Measurements from ENCODE around the gene COBLL1.

COBLL1 gene

GRCh38 chr2:164692958-164693357 is 148.7 kb downstream of the COBLL1 start:
- Mint-ChIP-seq H3K4me3 (no peak overlapping the region), H3K4me1 (ENCODE audit: low read depth in 2 of 2) (no peaks in the 10 kb centered on the region), H3K27ac (no peak overlapping the region), H3K36me3 (ENCODE audit: insufficient read depth) (no peaks in the 10 kb centered on the region), H3K9me3 (peaks cover 0 to 2% of the 10 kb centered on the region in 2 donors), H3K27me3 (no peaks in the 10 kb centered on the region)
- ATAC-seq (replicated peaks) (no peak), DNase-seq (no peak)

GRCh38 chr2:164692114-164692513 is 149.5 kb downstream of the COBLL1 start:
- no peak for ATAC-seq (replicated peaks)
- no peak overlapping the region for H3K27ac Mint-ChIP-seq
- peaks cover 0 to 2% of the 10 kb centered on the region in 2 donors for H3K9me3 Mint-ChIP-seq
- H3K4me3 Mint-ChIP-seq = no peak overlapping the region
- H3K27me3 Mint-ChIP-seq = no peaks in the 10 kb centered on the region
- no peak for DNase-seq
- no peaks in the 10 kb centered on the region for H3K36me3 Mint-ChIP-seq (ENCODE audit: insufficient read depth)
- no peaks in the 10 kb centered on the region for H3K4me1 Mint-ChIP-seq (ENCODE audit: low read depth in 2 of 2)

- ATAC-seq (replicated peaks) = no peak
Observed at GRCh38 chr2:164691346-164691887, 150.2 kb downstream of the COBLL1 start.

GRCh38 chr2:164690361-164690760 is 151.3 kb downstream of the COBLL1 start:
- ATAC-seq (replicated peaks) (no peak), DNase-seq (no peak)
- H3K9me3 Mint-ChIP-seq = peaks cover 0 to 2% of the 10 kb centered on the region in 2 donors
- H3K4me1 Mint-ChIP-seq (ENCODE audit: low read depth in 2 of 2) = no peaks in the 10 kb centered on the region
- H3K4me3 Mint-ChIP-seq = no peak overlapping the region
- no peaks in the 10 kb centered on the region for H3K27me3 Mint-ChIP-seq
- H3K27ac Mint-ChIP-seq = no peak overlapping the region
- no peaks in the 10 kb centered on the region for H3K36me3 Mint-ChIP-seq (ENCODE audit: insufficient read depth)

More at GRCh38 chr2:164691346-164691887, 150.2 kb downstream of the COBLL1 start:
- no peaks in the 10 kb centered on the region for H3K36me3 Mint-ChIP-seq (ENCODE audit: insufficient read depth)
- H3K27ac Mint-ChIP-seq = no peak overlapping the region
- H3K9me3 Mint-ChIP-seq = peaks cover 0 to 2% of the 10 kb centered on the region in 2 donors
- no peak overlapping the region for H3K4me3 Mint-ChIP-seq
- no peaks in the 10 kb centered on the region for H3K4me1 Mint-ChIP-seq (ENCODE audit: low read depth in 2 of 2)
- DNase-seq = no peak
- H3K27me3 Mint-ChIP-seq = no peaks in the 10 kb centered on the region

- Mint-ChIP-seq H3K4me1 (ENCODE audit: low read depth in 2 of 2) (no peaks in the 10 kb centered on the region), H3K27me3 (no peaks in the 10 kb centered on the region)
- DNase-seq = no peak
Observed at GRCh38 chr2:164688896-164689419, 152.7 kb downstream of the COBLL1 start.

GRCh38 chr2:164681009-164681408 is 160.6 kb downstream of the COBLL1 start:
- no peaks in the 10 kb centered on the region for H3K27me3 Mint-ChIP-seq
- no peak overlapping the region for H3K4me3 Mint-ChIP-seq
- ATAC-seq (replicated peaks) (no peak), DNase-seq (no peak)
- H3K4me1 Mint-ChIP-seq (ENCODE audit: low read depth in 2 of 2) = no peaks in the 10 kb centered on the region
- no peaks in the 10 kb centered on the region for H3K36me3 Mint-ChIP-seq (ENCODE audit: insufficient read depth)
- H3K27ac Mint-ChIP-seq = no peak overlapping the region
- peaks cover 0 to 4% of the 10 kb centered on the region in 2 donors for H3K9me3 Mint-ChIP-seq

More at GRCh38 chr2:164688896-164689419, 152.7 kb downstream of the COBLL1 start:
- Mint-ChIP-seq H3K9me3 (peaks cover 0 to 2% of the 10 kb centered on the region in 2 donors), H3K4me3 (no peak overlapping the region), H3K27ac (no peak overlapping the region), H3K36me3 (ENCODE audit: insufficient read depth) (no peaks in the 10 kb centered on the region)
- no peak for ATAC-seq (replicated peaks)

GRCh38 chr2:164678631-164679149 is 162.9 kb downstream of the COBLL1 start:
- no peak for DNase-seq
- no peaks in the 10 kb centered on the region for H3K27me3 Mint-ChIP-seq
- H3K4me3 Mint-ChIP-seq = no peak overlapping the region
- H3K9me3 Mint-ChIP-seq = peaks cover 0 to 4% of the 10 kb centered on the region in 2 donors
- no peaks in the 10 kb centered on the region for H3K4me1 Mint-ChIP-seq (ENCODE audit: low read depth in 2 of 2)
- no peak overlapping the region for H3K27ac Mint-ChIP-seq
- H3K36me3 Mint-ChIP-seq (ENCODE audit: insufficient read depth) = no peaks in the 10 kb centered on the region
- no peak for ATAC-seq (replicated peaks)

GRCh38 chr2:164677733-164678132 is 163.9 kb downstream of the COBLL1 start:
- no peaks in the 10 kb centered on the region for H3K4me1 Mint-ChIP-seq (ENCODE audit: low read depth in 2 of 2)
- H3K27me3 Mint-ChIP-seq = no peaks in the 10 kb centered on the region
- H3K27ac Mint-ChIP-seq = no peak overlapping the region
- DNase-seq (no peak), ATAC-seq (replicated peaks) (no peak)
- peaks cover 0 to 4% of the 10 kb centered on the region in 2 donors for H3K9me3 Mint-ChIP-seq
- H3K36me3 Mint-ChIP-seq (ENCODE audit: insufficient read depth) = no peaks in the 10 kb centered on the region
- H3K4me3 Mint-ChIP-seq = no peak overlapping the region

GRCh38 chr2:164677271-164677670 is 164.4 kb downstream of the COBLL1 start:
- H3K4me1 Mint-ChIP-seq (ENCODE audit: low read depth in 2 of 2) = no peaks in the 10 kb centered on the region
- H3K4me3 Mint-ChIP-seq = no peak overlapping the region
- no peaks in the 10 kb centered on the region for H3K36me3 Mint-ChIP-seq (ENCODE audit: insufficient read depth)
- H3K9me3 Mint-ChIP-seq = peaks cover 0 to 4% of the 10 kb centered on the region in 2 donors
- no peaks in the 10 kb centered on the region for H3K27me3 Mint-ChIP-seq
- DNase-seq (no peak), ATAC-seq (replicated peaks) (no peak)
- H3K27ac Mint-ChIP-seq = no peak overlapping the region

- no peaks in the 10 kb centered on the region for H3K4me1 Mint-ChIP-seq (ENCODE audit: low read depth in 2 of 2)
- no peak overlapping the region for H3K4me3 Mint-ChIP-seq
- H3K27me3 Mint-ChIP-seq = no peaks in the 10 kb centered on the region
- no peaks in the 10 kb centered on the region for H3K36me3 Mint-ChIP-seq (ENCODE audit: insufficient read depth)
- ATAC-seq (replicated peaks) (no peak), DNase-seq (no peak)
- no peak overlapping the region for H3K27ac Mint-ChIP-seq
- H3K9me3 Mint-ChIP-seq = peaks cover 0 to 2% of the 10 kb centered on the region in 2 donors
Observed at GRCh38 chr2:164675687-164676086, 165.9 kb downstream of the COBLL1 start.

GRCh38 chr2:164675027-164675426 is 166.6 kb downstream of the COBLL1 start:
- Mint-ChIP-seq H3K27me3 (no peaks in the 10 kb centered on the region), H3K9me3 (peaks cover 0 to 2% of the 10 kb centered on the region in 2 donors), H3K27ac (no peak overlapping the region), H3K36me3 (ENCODE audit: insufficient read depth) (no peaks in the 10 kb centered on the region), H3K4me1 (ENCODE audit: low read depth in 2 of 2) (no peaks in the 10 kb centered on the region), H3K4me3 (no peak overlapping the region)
- no peak for ATAC-seq (replicated peaks)
- DNase-seq = no peak

GRCh38 chr2:164671664-164672396 is 169.8 kb downstream of the COBLL1 start:
- no peak overlapping the region for H3K27ac Mint-ChIP-seq
- H3K36me3 Mint-ChIP-seq (ENCODE audit: insufficient read depth) = no peaks in the 10 kb centered on the region
- ATAC-seq (replicated peaks) = no peak
- no peaks in the 10 kb centered on the region for H3K27me3 Mint-ChIP-seq
- no peak for DNase-seq
- H3K4me1 Mint-ChIP-seq (ENCODE audit: low read depth in 2 of 2) = no peaks in the 10 kb centered on the region
- no peak overlapping the region for H3K4me3 Mint-ChIP-seq
- H3K9me3 Mint-ChIP-seq = peaks cover 2% of the 10 kb centered on the region in 2 donors

- H3K27me3 Mint-ChIP-seq = no peaks in the 10 kb centered on the region
- peaks cover 0 to 7% of the 10 kb centered on the region in 2 donors for H3K9me3 Mint-ChIP-seq
- DNase-seq (no peak), ATAC-seq (replicated peaks) (no peak)
- no peaks in the 10 kb centered on the region for H3K4me1 Mint-ChIP-seq (ENCODE audit: low read depth in 2 of 2)
- H3K27ac Mint-ChIP-seq = no peak overlapping the region
- H3K4me3 Mint-ChIP-seq = no peak overlapping the region
- H3K36me3 Mint-ChIP-seq (ENCODE audit: insufficient read depth) = no peaks in the 10 kb centered on the region
Observed at GRCh38 chr2:164669291-164669690, 172.3 kb downstream of the COBLL1 start.

- no peak overlapping the region for H3K27ac Mint-ChIP-seq
- no peak for ATAC-seq (replicated peaks)
- no peaks in the 10 kb centered on the region for H3K27me3 Mint-ChIP-seq
- peaks cover 2 to 7% of the 10 kb centered on the region in 2 donors for H3K9me3 Mint-ChIP-seq
- H3K4me1 Mint-ChIP-seq (ENCODE audit: low read depth in 2 of 2) = no peaks in the 10 kb centered on the region
- no peaks in the 10 kb centered on the region for H3K36me3 Mint-ChIP-seq (ENCODE audit: insufficient read depth)
- no peak for DNase-seq
- no peak overlapping the region for H3K4me3 Mint-ChIP-seq
Observed at GRCh38 chr2:164667566-164667965, 174.1 kb downstream of the COBLL1 start.
